ENCODE results near the gene ZRANB1.

The ZRANB1 gene

DNA sequence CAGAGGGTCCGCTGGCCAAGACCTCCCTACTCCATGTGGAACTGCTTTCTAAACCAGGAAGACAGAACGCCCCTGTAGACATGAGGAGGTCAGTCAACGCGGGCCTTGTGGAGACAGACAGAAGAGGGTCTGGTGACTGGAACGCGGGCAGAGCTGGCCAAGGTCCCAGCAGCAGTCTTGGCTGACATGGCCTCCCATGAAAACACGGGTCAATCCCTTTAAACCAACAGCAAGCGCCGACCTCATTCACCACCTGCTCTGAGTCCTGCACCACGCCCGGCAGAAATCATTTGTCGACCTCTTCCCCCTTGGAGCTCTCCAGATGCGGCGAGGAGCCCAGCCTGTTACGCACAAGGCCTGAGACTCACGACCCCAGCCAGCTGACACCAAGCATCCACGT lies 78.5 kb downstream of the ZRANB1 start:
- no peak for FAIRE-seq

GRCh38 chr10:125020871-125021270 lies 78.9 kb downstream of the ZRANB1 start:
- DNase-seq (ENCODE audit: insufficient read length): no peak
- no peak for FAIRE-seq
- TF ChIP-seq TAF1 (IDR thresholded peaks at IDR 0.05; ENCODE audit: borderline replicate concordance, low read depth, low read length) (no peak), POLR2A (IDR thresholded peaks at IDR 0.05; ENCODE audit: low read depth, low read length) (no peak), POLR2AphosphoS5 (IDR thresholded peaks at IDR 0.05; ENCODE audit: low read depth, low read length) (no peak)

More for the DNA sequence above, 78.5 kb downstream of the ZRANB1 start:
- TF ChIP-seq POLR2A (IDR thresholded peaks at IDR 0.05; ENCODE audit: low read depth, low read length): no peak
- TF ChIP-seq POLR2AphosphoS5 (IDR thresholded peaks at IDR 0.05; ENCODE audit: low read depth, low read length): no peak
- TF ChIP-seq TAF1 (IDR thresholded peaks at IDR 0.05; ENCODE audit: borderline replicate concordance, low read depth, low read length): no peak
- no peak for DNase-seq (ENCODE audit: insufficient read length)

DNA sequence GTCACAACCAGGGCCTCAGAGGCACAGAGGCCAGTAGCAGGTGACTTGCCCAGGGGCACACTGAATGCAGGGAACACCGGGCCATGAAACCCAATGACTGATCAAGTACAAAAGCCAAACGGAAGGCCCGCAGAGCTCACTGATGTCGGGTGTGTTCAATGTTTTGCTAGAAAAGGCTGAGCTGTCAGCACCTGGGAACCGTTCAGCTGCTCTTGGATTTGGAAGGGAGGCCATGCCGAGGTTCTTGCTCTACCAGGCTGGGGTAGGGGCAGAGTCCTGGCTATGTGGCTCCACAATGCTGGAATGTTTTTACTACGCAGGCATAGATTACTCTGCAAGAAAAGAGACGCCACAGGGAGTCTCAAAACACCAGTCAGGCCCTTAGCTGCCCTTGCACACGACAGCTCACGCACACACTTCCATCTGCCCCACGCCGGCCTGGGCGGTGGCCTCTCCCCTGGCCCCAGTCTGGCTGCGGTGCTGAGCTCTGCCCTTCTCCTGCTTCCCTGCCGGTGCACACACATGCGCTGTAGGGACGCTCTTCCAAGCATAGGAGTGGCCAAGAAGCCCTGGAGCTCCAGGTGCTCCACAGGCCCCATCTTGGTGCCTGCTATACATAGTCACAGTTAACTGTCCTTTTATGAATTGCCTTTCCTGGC lies 79.9 kb downstream of the ZRANB1 start:
- no peak for FAIRE-seq
- TF ChIP-seq POLR2A (IDR thresholded peaks at IDR 0.05; ENCODE audit: low read depth, low read length) (no peak), TAF1 (IDR thresholded peaks at IDR 0.05; ENCODE audit: borderline replicate concordance, low read depth, low read length) (no peak), POLR2AphosphoS5 (IDR thresholded peaks at IDR 0.05; ENCODE audit: low read depth, low read length) (no peak)
- no peak for DNase-seq (ENCODE audit: insufficient read length)

DNA sequence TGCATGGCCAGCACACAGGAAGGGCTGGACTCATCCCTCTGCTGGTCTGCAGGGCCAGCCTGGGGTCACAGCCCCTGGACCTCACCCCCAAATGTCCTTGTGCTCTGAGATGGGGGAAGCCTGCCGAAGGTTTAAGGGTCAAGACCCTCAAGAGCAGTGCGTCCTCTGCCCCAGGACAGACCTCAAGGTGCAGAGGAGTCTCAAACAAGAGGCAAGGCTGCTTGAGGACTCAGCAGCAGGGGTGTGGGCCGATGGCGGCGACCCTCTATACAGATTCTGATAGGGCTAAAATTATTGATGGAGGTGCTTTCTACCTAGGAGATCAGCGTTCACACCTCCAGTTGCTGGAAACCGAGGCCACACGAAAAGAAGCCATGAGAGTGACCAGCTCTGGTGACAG lies 80.7 kb downstream of the ZRANB1 start:
- TF ChIP-seq POLR2A (IDR thresholded peaks at IDR 0.05; ENCODE audit: low read depth, low read length) (no peak), TAF1 (IDR thresholded peaks at IDR 0.05; ENCODE audit: borderline replicate concordance, low read depth, low read length) (no peak), POLR2AphosphoS5 (IDR thresholded peaks at IDR 0.05; ENCODE audit: low read depth, low read length) (no peak)
- DNase-seq (ENCODE audit: insufficient read length) (no peak), FAIRE-seq (no peak)

- TF ChIP-seq POLR2AphosphoS5 (IDR thresholded peaks at IDR 0.05; ENCODE audit: low read depth, low read length) (no peak), POLR2A (IDR thresholded peaks at IDR 0.05; ENCODE audit: low read depth, low read length) (no peak), TAF1 (IDR thresholded peaks at IDR 0.05; ENCODE audit: borderline replicate concordance, low read depth, low read length) (no peak)
- FAIRE-seq: no peak
- no peak for DNase-seq (ENCODE audit: insufficient read length)
Measured at GRCh38 chr10:125023255-125023654, 81.3 kb downstream of the ZRANB1 start.

GRCh38 chr10:125023862-125024496 lies 82.1 kb downstream of the ZRANB1 start:
- FAIRE-seq (no peak), DNase-seq (ENCODE audit: insufficient read length) (no peak)
- no peak for TF ChIP-seq POLR2AphosphoS5 (IDR thresholded peaks at IDR 0.05; ENCODE audit: low read depth, low read length)

GRCh38 chr10:125024497-125025234 lies 82.7 kb downstream of the ZRANB1 start:
- TF ChIP-seq TAF1 (IDR thresholded peaks at IDR 0.05; ENCODE audit: borderline replicate concordance, low read depth, low read length): no peak
- TF ChIP-seq POLR2AphosphoS5 (IDR thresholded peaks at IDR 0.05; ENCODE audit: low read depth, low read length): no peak
- no peak for TF ChIP-seq POLR2A (IDR thresholded peaks at IDR 0.05; ENCODE audit: low read depth, low read length)
- no peak for FAIRE-seq
- DNase-seq (ENCODE audit: insufficient read length): no peak

GRCh38 chr10:125025341-125025740 lies 83.4 kb downstream of the ZRANB1 start:
- FAIRE-seq (peak; percentile 54), DNase-seq (ENCODE audit: insufficient read length) (no peak)

GRCh38 chr10:125026036-125026931 lies 84.4 kb downstream of the ZRANB1 start:
- FAIRE-seq (no peak), DNase-seq (ENCODE audit: insufficient read length) (no peak)
- TF ChIP-seq TAF1 (IDR thresholded peaks at IDR 0.05; ENCODE audit: borderline replicate concordance, low read depth, low read length) (no peak), POLR2A (IDR thresholded peaks at IDR 0.05; ENCODE audit: low read depth, low read length) (no peak), POLR2AphosphoS5 (IDR thresholded peaks at IDR 0.05; ENCODE audit: low read depth, low read length) (no peak)

More at GRCh38 chr10:125025341-125025740, 83.4 kb downstream of the ZRANB1 start:
- no peak for TF ChIP-seq TAF1 (IDR thresholded peaks at IDR 0.05; ENCODE audit: borderline replicate concordance, low read depth, low read length)
- TF ChIP-seq POLR2A (IDR thresholded peaks at IDR 0.05; ENCODE audit: low read depth, low read length): no peak
- TF ChIP-seq POLR2AphosphoS5 (IDR thresholded peaks at IDR 0.05; ENCODE audit: low read depth, low read length): no peak

DNA sequence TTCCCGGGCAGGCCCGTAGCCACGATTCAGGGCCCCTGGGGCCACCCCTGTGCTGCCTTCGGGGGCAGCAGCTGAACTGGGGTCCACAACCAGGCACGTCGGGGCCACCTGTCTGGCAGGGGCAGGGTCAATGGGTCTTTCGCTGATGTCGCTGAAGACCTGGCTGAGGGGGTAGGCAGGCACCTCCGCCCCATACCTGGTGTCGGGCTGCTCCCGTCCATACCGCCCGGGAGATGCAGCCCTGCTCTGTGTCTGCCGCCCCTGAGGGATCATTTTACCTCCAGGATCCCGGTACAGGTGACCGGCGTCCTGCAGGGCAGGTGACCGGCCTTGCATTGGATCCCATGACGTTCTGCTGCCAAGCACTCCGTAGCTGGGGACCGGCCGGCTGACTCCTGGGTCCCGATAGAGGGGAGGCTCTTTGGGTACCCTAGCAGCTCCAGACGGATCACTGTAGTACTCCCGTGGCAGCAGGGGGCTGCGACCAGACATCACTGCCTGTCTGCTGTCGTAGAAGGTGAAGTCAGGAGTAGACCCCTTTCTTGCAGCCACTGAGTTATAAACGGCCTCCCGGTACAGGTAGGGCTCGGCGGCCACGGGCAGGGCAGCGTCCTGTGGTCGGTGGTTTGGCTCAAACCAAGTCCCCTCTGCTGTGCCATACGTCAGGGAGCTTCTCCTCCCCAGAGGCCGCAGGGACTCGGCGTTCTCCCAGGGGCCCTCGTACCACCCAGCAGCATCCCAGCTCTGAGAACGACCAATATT lies 85.2 kb downstream of the ZRANB1 start:
- DNase-seq (ENCODE audit: insufficient read length): no peak
- no peak for FAIRE-seq
- TF ChIP-seq TAF1 (IDR thresholded peaks at IDR 0.05; ENCODE audit: borderline replicate concordance, low read depth, low read length) (no peak), POLR2A (IDR thresholded peaks at IDR 0.05; ENCODE audit: low read depth, low read length) (no peak), POLR2AphosphoS5 (IDR thresholded peaks at IDR 0.05; ENCODE audit: low read depth, low read length) (no peak)

All from GM12892 (cell line).